Suprapubic skin (tissue), 3 donors: ENCODE measurements around the gene CPEB4.

Experiments
- CTCF ChIP-seq, 2 donors: fragments of 200-600 bp in 1 of 2; fragments of 450-650 bp in 1 of 2; sonication (generic) in 1 of 2; IDR thresholded peaks; one replicate each; pipeline ENCODE4 v1.5.1; 2016 to 2019; ENCODE audit warnings: antibody characterized with exemption in 2 of 2, mild to moderate bottlenecking in 1 of 2, moderate library complexity in 1 of 2
- EP300 ChIP-seq: sonication (generic); formaldehyde crosslinking; IDR thresholded peaks from one replicate; pipeline ENCODE4 v1.6.1; 2017; ENCODE audit warnings: antibody characterized with exemption
- POLR2A ChIP-seq, 2 donors: fragments of 450-650 bp; IDR thresholded peaks; one replicate each; pipeline ENCODE4 v1.6.1; 2017; ENCODE audit warnings: antibody characterized with exemption in 2 of 2, mild to moderate bottlenecking in 2 of 2, moderate library complexity in 2 of 2

DNA sequence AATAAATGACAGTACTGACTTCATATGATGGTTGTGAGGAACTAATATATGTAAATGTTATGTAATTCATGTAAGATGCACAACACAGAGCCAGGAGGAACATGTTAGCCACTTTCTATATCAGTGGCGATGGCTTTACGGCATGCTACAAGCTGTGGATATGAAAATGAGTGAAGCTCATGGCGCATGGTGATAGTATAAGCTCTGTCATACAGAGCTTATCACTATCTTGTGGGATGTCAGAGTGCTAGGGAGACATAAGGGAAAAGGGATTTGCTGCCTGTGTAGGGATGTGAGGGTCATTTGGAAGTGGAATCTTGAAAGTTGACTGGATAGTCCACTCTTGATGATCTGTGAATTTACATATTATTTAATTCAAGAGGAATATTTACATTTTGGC is 13.6 kb downstream of the CPEB4 start:
- TF ChIP-seq EP300 (no peak), CTCF (IDR thresholded peaks at IDR 0.05) (no peak), POLR2A (IDR thresholded peaks at IDR 0.05) (no peak)
